ENCODE results near the gene ELF3. TPM values are rescaled to one million over a fixed set of nuclear protein-coding genes. Genes with fewer than 3 reads are reported as not detected.
"Not testable (repeated sequence)": the region's sequence is repeated elsewhere in the genome, so short reads cannot be mapped to it uniquely, and the experiment has no call there.

ELF3 gene
- total and polyA plus RNA-seq, 2 of the 4 experiments (the other 2 are of a cell fraction): under 0.01 to 0.38 TPM

DNA sequence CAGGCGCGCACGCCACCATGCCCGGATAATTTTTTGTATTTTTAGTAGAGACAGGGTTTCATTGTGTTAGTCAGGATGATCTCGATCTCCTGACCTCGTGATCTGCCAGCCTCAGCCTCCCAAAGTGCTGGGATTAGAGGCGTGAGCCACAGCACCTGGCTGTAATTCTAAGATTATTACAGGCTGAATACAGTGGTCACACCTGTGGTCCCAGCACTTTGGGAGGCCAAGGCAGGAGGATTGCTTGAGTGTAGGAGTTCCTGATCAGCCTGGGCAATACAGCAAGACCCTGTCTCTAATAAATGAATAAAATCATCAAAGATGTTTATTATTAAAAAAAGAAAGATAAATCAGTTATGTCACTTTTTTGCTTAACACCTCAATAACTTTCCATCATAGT, 52.2 kb downstream of the ELF3 start:
- dilution Hi-C loops (cut with HindIII; ENCODE audit: low sequenced_read_pairs, unreplicated experiment); H4K91ac ChIP-seq (ENCODE audit: insufficient read depth, low read depth, low read length); H2AK9ac ChIP-seq (replicated peaks; ENCODE audit: low read depth, low read length, poor library complexity); H3K27me3 ChIP-seq (ENCODE audit: control insufficient read depth, insufficient read depth, low read length); H3K9me3 ChIP-seq (ENCODE audit: control insufficient read depth, insufficient read depth, low read length); ATAC-seq (ENCODE audit: low read depth); H2AK5ac ChIP-seq (ENCODE audit: low read depth, low read length); H3K9me1 ChIP-seq (ENCODE audit: insufficient read depth, low read length); DNase-seq; H3K4me1 ChIP-seq (ENCODE audit: control insufficient read depth, insufficient read depth, low read length); H3K14ac ChIP-seq (replicated peaks; ENCODE audit: low read depth, low read length); H3K36me3 ChIP-seq (ENCODE audit: control insufficient read depth, insufficient read depth, low read length); H4K20me1 ChIP-seq (ENCODE audit: insufficient read depth, low read length); intact Hi-C loops (cut with micrococcal nuclease); H2AFZ ChIP-seq (replicated peaks; ENCODE audit: low read length, poor library complexity); H3K4ac ChIP-seq (ENCODE audit: low read depth, low read length); in situ Hi-C loops (cut with MboI; ENCODE audit: low sequenced_read_pairs); H3K27ac ChIP-seq (ENCODE audit: insufficient read depth, low read length); H2BK20ac ChIP-seq (ENCODE audit: low read depth, low read length); H2BK15ac ChIP-seq (ENCODE audit: low read depth, low read length); H3K56ac ChIP-seq (ENCODE audit: extremely low read depth, insufficient read depth, low read length); H4K5ac ChIP-seq (ENCODE audit: low read depth, low read length); BruUV-seq (replicated peaks); H2BK120ac ChIP-seq (ENCODE audit: low read depth, low read length); H3K79me1 ChIP-seq (ENCODE audit: low read depth in 1 of 2, low read length in 2 of 2); H3K4me2 ChIP-seq (ENCODE audit: low read depth, low read length); H3K23ac ChIP-seq (ENCODE audit: low read depth, low read length); H2BK5ac ChIP-seq (ENCODE audit: low read depth, low read length, poor library complexity, severe bottlenecking); H3K18ac ChIP-seq (ENCODE audit: low read depth, low read length); H4K8ac ChIP-seq (ENCODE audit: low read depth in 2 of 2, low read length in 2 of 2); H3K4me3 ChIP-seq (ENCODE audit: insufficient read depth, low read depth, low read length); H3K9ac ChIP-seq (ENCODE audit: low read depth, low read length): not testable (repeated sequence)
- ChIA-PET CTCF (interaction anchor here (0.6 kb wide), 1 partner anchor 10 kb away, joined by 5 read pairs; no protein-coding TSS in a partner anchor), POLR2A (ENCODE audit: unreplicated experiment) (interaction anchor here (0.6 kb wide), 1 partner anchor 13 kb away, joined by 3 read pairs; no protein-coding TSS in a partner anchor)
- WGBS, 2 experiments (ENCODE audit: extremely low coverage in 2 of 2, insufficient read length in 1 of 2): no CpG with 5 or more reads among the region's 7 CpGs
